NCI-H128 (cell line): ENCODE data around the gene SMPD4.
"Not testable (repeated sequence)": the region's sequence is repeated elsewhere in the genome, so short reads cannot be mapped to it uniquely, and the experiment has no call there.

Experiments used
- DNase-seq: peaks from one replicate; lab custom pipeline; 2025; ENCODE audit not compliant: unreplicated experiment; lab: John Stamatoyannopoulos, UW

SMPD4 gene

DNA sequence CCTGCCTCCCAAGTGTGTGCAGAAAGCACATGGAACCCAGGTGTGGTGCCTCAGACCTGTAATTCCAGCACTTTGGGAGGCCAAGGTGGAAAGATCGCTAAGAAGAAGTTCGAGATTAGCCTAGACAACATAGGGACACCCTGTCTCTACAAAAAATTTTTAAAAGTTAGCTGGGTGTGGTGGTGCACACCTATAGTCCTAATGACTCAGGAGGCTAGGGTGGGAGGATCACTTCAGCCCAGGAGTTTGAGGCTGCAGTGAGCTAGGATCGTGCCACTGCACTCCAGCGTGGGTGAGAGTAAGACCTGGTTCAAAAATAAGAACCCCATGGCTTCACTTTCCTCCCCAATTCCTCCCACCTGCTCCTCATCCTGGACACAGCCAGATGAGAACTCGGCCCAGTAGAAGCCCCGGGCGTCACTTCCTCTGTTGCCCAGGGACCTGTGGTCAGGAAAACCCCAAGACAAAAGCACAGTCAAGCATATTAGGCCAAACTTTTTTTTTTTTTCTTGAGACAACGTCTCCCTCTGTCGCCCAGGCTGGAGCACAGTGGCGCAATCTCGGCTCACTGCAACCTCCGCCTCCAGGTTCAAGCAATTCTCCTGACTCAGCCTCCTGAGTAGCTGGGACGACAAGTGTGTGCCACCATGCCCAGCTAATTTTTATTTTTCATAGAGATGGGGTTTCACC lies 23.4 kb downstream of the SMPD4 start:
- DNase-seq, result not testable (repeated sequence)

DNA sequence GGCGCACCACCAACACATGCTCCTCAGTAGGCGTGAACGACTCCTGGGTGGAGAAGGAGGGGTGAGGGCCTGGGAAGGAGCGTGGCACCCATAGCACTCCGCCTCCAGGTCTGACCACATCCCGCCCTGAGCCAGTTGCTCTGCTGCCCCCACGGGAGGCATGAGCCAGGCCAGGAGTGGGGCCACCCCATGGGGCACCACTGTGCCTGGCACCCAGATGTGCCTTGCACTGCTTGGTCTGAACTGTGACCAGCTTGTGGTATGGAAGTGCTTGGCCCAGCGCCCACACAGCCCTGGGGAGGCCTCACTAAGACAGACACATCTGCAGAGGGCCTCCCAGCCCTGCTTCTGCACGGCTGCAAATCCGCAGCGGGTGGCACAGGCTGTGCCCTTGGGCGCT lies 24.0 kb downstream of the SMPD4 start:
- not testable (repeated sequence) for DNase-seq

GRCh38 chr2:130156624-130157004 lies 24.8 kb downstream of the SMPD4 start:
- DNase-seq, result no peak

DNA sequence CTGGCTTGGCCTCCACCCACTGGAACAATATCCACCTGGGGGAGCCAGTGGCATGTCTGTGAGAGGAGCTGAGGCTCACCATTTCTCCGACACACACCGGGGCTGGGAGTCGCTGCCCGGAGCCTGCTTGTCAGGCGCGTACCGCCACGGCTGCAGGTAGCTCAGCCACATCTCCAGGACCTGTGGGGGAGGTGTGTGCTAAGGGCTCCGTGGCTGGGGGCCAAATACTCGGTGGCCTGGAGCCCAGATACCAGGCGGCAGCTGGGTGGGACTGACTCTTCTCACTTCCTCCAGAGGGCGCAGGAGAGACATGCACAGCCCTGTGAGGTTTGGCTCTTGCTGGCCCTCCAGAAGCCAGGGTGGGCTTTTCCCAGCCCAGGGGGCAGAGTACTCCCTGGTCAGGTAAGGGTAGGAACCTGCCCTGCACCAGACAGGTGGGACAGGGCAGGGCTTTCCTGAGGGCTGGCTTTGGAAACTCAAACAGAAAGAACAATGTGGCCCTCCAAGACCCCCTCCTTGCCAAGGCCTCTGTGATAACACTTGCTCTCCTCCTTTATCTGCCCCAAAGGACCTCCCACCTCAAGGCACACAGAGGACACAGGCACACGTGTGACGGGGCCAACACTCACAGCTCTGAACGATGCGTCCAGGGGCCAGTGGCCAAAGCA lies 25.3 kb downstream of the SMPD4 start:
- not testable (repeated sequence) for DNase-seq

DNA sequence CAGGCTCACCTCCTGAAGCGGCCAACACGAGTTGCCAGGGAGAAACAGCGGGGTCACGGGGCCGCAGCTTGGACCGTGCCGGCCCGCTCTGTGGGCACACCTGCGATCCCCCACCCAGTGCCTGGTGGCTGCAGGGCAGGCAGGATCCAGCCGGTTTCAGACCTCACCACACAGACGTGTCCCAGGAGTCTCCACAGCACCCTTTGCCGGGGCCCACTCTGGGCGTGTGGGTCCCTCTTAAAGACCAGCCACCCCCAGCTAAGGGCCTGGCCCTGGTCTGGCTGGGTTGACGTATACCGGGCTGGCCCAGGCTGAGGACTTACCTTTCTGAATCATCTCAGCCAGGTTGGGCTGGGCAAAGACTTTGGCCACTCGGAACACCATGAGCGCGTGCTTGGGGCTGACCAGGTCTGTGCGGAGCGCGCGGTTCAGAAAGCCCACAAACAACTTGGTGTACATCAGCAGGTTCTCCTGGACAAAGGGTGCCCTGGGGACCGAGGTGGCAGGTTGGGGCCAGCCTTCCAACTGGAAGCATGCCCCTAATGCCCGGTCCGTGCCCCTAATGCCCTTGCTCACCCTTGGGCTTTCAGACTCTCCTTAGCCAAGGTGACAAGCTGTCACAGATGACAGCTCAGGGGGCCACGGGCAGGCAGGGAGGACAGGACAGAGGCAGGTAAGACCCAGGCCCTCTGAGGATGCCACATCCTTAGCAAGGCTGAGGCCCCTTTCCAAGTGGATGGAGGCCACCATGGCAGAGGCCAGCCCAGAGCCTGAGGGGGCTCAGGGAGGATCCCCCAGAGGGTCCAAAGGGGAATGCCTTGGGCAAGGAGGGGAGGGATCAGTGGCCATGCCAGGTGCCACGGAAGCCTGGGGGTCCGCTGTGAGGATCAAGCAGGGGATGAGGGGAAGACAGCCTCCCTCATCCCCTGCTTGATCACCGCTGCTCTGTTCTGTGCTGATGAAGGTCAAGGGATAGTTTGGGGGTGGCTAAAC lies 26.3 kb downstream of the SMPD4 start:
- DNase-seq, result no peak

GRCh38 chr2:130154423-130154770 lies 27.0 kb downstream of the SMPD4 start:
- DNase-seq, result not testable (repeated sequence)

DNA sequence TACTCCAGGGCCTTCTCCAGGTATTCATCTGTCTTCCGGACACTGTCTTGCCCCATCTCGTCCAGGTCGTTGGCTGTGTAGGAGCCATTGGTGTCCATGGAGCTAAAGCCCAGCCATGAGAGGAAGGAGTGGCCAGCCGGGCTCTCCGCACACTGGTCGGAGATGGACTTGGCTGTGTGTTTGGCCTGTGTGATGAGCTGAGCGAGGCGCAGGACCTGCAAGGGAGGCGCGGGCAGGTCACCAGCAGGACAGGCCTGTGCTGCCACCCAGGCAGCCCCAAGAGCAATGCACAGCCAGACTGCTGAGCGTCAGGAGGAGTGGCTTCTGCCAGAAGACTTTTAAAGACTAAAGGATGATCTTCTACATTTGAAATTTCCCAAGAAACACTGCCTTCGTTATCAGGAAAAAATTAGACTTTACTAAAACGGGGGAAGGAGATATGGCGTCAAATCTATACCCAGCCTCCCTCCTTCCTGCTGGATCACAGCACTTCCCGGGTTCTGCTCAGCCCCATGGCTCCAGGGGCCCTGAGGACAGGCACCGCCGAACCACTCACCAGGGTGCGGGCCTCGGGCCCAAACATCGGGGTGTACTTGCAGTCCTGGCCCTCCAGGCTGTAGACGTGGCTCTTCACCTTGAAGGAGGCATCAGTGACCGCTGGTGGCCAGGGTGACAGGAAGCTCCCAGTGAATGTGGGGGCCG lies 27.5 kb downstream of the SMPD4 start:
- DNase-seq, result not testable (repeated sequence)

DNA sequence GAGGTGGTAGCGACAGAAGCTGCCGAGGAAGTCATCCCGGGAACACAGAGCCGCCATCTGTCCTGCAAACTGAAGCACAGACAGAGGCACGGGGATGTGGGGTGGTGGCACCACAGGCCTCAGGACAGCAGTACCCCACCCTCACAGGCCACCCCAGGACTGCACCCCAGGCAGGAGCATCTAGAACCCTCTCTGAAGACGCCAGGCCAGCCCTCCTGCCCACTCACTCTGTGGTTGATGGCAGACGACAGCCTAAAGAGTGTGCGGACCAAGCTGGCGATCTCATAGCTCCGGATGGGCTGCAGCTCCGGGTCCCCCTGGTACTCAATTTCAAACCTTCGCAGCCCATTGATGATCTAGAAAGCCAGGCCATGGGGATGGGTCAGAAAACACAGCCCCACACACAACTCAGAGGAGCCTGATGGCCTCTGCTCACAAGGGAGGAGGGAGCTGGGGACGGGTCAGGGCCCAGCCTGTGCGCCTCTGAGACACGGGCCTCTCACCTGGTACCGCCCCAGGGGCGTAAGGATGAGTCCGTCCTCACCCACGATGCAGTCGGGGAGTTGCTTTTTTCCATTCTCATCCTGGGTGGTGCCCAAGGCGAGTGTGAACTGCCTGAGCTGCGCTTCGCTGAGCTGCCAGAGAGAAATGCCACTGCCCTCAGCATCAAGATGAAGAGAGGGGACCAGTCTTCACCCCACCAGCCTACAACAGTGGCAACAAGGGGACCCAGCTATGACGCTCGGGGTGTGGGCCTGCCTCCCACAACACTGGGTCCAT lies 28.4 kb downstream of the SMPD4 start:
- DNase-seq, result no peak

GRCh38 chr2:130152136-130152815 lies 29.1 kb downstream of the SMPD4 start:
- DNase-seq, result not testable (repeated sequence)

- not testable (repeated sequence) for DNase-seq
Measured at GRCh38 chr2:130151145-130151512, 30.3 kb downstream of the SMPD4 start.

DNA sequence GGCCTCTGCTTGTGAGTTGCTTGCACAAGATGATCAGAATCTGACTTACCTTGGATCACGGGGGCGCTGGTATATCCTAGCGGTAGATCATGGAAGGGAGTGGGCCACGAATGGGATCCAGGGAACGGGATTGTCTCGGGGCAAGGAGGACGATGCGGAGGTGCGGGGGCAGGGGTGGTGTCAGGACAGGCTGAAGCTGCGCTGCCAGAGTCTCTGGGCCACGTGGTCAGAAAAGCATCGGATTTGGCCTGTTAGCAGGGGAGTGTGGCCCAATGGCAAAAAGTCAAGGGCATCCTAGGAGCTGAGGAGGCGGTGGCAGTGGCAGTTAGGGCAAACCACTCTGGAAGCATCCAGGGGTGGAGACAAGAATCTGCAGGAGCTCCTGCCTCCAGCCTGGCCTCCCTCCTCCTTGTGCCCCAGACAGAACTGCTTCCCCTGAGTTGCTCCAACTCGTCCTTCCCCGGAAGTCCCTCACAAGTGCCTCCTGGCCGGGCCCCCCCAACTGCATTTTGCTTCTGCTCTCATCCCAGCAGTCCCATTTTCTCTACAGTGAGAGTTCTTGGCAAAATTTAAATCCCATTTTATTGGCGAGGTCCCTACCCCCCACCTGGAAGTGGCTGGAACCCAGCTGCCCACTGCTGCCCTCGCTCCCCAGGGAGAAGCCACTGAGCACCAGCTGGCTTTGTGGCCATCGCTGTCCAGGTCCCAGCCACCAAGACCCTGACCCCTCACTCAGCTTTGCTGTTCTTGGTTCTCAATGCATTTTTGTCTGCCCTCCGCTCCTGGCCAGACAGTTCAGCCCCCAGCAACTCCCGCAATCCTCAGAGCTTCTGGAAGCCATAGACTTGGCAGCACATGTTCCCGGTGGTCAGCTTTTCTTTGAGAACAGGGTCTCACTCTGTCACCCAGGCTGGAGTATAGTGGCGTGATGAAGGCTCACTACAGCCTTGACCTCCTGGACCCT lies 30.9 kb downstream of the SMPD4 start:
- no peak for DNase-seq

DNA sequence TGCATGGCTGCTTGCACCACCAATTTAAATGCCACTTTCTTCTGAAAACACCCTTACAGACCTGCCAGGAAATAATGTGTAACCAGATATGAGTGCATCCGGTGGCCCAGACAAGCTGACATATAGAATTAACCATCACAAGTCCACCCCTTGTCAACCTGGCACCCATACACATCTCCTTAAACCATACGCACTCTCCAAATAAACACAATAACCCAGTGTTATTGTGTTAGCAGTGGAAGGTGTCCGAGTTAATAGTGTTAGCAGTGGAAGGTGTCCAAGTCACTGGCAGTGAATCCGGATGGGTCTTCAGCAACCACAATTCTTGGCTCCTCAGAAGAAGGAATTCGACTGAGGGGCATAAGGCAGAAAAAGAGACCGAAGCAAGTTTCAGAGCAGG lies 32.9 kb downstream of the SMPD4 start:
- not testable (repeated sequence) for DNase-seq

GRCh38 chr2:130145006-130145414 lies 36.4 kb downstream of the SMPD4 start, which contains the start of gene CCDC74B:
Gene CCDC74B, minus strand, starts transcription at chr2:130145112. Its CDS starts 116 bp downstream, at chr2:130144996.
- not testable (repeated sequence) for DNase-seq

DNA sequence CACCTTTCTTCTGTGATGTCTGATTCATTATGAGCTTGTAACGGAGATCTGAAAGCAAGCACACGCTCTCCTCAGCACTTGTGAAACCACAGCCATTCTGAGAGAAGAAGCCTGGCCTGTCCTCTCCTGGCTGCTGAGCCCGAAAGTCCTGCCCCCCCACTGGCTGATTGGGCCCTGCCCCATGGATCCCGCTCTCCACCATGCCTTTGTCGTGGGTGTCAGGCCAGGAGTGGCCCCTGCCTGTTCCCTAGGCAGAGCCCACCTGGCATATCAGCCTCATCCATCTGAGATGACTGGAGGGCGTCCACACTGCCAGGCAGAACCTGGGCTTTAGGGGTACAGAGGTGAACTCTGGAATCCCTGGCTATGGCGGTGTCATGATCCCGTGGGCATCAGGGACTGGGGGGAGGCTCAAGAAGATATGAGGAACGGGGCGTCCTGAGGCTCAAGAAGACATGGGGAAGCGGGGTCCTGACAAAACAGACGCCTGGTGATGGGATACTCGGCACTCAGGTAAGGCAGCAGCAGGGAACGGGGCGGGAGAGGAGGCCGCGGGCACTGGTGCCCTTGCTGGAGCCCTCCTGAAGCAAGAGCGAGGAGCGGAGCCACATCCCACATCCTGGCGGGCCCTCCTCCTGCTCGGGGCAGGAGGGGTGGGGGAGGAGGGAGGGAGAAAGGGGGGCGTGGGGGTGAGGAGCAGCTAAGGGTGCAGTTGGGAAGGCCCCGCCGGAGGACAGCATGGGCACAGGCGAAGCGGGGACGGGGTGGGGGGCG lies 37.9 kb downstream of the SMPD4 start:
- DNase-seq, result not testable (repeated sequence)

DNA sequence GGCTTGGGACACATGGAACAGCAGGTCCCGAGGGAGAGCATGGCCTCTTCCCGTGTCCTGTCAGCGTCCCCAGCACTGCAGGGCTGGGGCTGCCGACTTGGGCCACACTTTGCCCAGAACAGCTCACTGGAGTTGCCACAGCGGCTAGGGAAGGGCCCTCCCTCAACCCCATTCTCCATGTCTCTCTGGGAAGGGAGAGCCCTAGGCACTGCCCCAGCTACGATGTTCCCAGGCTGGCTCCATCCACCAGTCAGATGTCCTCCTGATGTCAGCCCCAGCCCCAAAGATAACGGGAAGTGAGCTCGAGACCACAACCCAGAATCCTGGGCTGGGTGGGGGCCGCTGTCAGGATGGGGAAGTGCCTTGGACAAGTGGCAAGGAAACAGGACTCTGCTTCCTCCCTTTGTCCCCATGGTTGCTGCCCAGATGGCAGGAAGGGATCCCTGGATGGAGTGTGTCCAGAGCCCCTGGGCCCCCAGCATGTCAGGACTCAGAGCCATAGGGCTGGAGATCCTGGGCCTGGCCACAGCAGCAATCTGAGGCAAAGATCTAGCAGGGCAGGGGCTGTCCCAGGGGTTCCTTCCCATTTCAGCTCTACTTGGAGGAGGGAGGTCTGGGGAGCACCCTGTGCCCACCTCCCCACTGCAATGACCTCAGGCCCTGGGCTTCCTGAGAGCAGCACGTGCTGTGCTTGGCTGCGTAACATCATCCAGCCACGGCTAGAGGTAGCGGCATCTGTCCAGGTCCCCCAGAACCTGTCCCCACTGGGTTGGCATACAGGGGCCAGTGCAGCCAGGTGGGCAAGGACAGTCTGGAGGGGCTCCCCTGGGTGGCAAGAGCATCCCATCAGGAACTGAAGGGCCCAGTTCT lies 38.8 kb downstream of the SMPD4 start:
- DNase-seq, result not testable (repeated sequence)

GRCh38 chr2:130141645-130142370 lies 39.6 kb downstream of the SMPD4 start:
- DNase-seq, result not testable (repeated sequence)
